ENCODE data around the gene RPUSD1.

DNA sequence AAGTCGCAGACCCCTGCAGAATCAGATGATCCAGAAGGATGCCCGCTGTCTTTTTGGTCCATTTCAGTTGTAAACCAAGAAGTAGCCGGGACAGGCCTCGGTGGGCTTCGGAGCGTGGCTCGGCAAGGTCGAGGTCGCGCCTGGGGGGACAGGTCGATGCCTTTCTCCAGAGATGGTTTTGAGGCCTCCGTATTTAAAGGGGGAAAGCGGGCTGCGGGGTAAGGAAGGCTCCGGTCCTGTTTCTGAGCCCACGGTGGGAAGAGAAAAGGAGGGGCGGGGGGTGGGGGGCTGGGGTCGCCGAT lies 19.9 kb upstream of the RPUSD1 start:
- TF ChIP-seq CTCF (IDR thresholded peaks at IDR 0.05) (no peak), POLR2A (IDR thresholded peaks at IDR 0.05) (no peak)

All from uterus (tissue), 2 donors.